Activated naive CD8-positive, alpha-beta T cell treated with anti-CD3 and anti-CD28 coated beads, Interleukin-2, amount 10 ng/mL, durations not matched to agents 7 days and 5 days (primary cell): Measurements from ENCODE around the gene RXRA. TPM values are rescaled to one million over a fixed set of nuclear protein-coding genes. Genes with fewer than 3 reads are reported as not detected.
"Not testable (repeated sequence)": the region's sequence is repeated elsewhere in the genome, so short reads cannot be mapped to it uniquely, and the experiment has no call there.

Source experiments
- ATAC-seq: fragments of 150-1000 bp; cut with Tn5 transposase; one replicate; pipeline ENCODE4 v1.10.0; 2021; ENCODE audit warnings: low read depth, moderate library complexity
- POLR2A ChIA-PET: fragments of 350-600 bp; sonication (Branson Sonifier 250); formaldehyde crosslinking; loops from one replicate; lab custom pipeline; 2021; ENCODE audit warnings: antibody characterized with exemption; lab: Charles Lee
- DNase-seq: peaks from one replicate; pipeline ENCODE4 v3.0.0; 2021
- H3K27ac Mint-ChIP-seq: one replicate; pipeline ENCODE4 v1.8.0; 2022; ENCODE audit warnings: mild to moderate bottlenecking, mixed read lengths
- H3K27me3 Mint-ChIP-seq: one replicate; pipeline ENCODE4 v1.8.0; 2022; ENCODE audit warnings: mild to moderate bottlenecking, moderate library complexity, mixed read lengths
- H3K36me3 Mint-ChIP-seq: one replicate; pipeline ENCODE4 v1.8.0; 2021; ENCODE audit warnings: mild to moderate bottlenecking, mixed read lengths
- H3K4me1 Mint-ChIP-seq: one replicate; pipeline ENCODE4 v1.8.0; 2021; ENCODE audit warnings: mixed read lengths
- H3K4me3 Mint-ChIP-seq: one replicate; pipeline ENCODE4 v1.8.0; 2022; ENCODE audit warnings: mild to moderate bottlenecking, moderate library complexity, mixed read lengths
- H3K9me3 Mint-ChIP-seq: one replicate; pipeline ENCODE4 v1.8.0; 2021; ENCODE audit warnings: mixed read lengths
- total RNA-seq, 2 experiments: library from RNA; stranded (reverse); gene quantifications; one replicate each; pipeline ENCODE4 v1.2.3, GENCODE V29; 2021

RXRA gene
- total RNA-seq, 2 experiments from 2014 or later, result 5.6 to 7.1 TPM

GRCh38 chr9:134307674-134308638 is 18.3 kb upstream of the RXRA start:
- Mint-ChIP-seq H3K27ac (no peak overlapping the region), H3K27me3 (peaks cover 14% of the 10 kb centered on the region), H3K4me3 (no peak overlapping the region), H3K9me3 (no peaks in the 10 kb centered on the region), H3K4me1 (no peaks in the 10 kb centered on the region), H3K36me3 (no peaks in the 10 kb centered on the region)
- POLR2A ChIA-PET, result no interaction called here
- DNase-seq (no peak), ATAC-seq (no peak)

DNA sequence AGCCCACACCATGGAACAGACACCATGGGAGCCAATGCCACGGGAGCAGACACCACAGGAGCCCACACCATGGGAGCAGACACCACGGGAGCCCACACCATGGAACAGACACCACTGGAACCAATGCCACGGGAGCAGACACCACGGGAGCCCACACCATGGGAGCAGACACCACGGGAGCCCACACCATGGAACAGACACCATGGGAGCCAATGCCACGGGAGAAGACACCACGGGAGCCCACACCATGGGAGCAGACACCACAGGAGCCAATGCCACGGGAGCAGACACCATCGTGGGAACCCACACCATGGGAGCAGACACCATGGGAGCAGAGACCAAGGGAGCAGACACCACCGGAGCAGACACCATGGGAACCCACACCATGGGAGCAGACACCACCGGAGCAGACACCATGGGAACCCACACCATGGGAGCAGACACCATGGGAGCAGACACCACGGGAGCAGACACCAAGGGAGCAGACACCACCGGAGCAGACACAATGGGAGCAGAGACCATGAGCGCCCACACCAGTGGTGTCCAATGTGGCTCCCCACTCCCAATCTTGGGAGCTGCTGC is 17.5 kb upstream of the RXRA start:
- ATAC-seq, H3K4me1 Mint-ChIP-seq, DNase-seq, H3K4me3 Mint-ChIP-seq, H3K27ac Mint-ChIP-seq, POLR2A ChIA-PET, H3K9me3 Mint-ChIP-seq, H3K36me3 Mint-ChIP-seq: not testable (repeated sequence)
- peaks cover 14% of the 10 kb centered on the region for H3K27me3 Mint-ChIP-seq

GRCh38 chr9:134313470-134313869 is 12.8 kb upstream of the RXRA start:
- no peak for DNase-seq
- Mint-ChIP-seq H3K4me1 (no peaks in the 10 kb centered on the region), H3K4me3 (no peak overlapping the region), H3K27me3 (peaks cover 12% of the 10 kb centered on the region), H3K36me3 (no peaks in the 10 kb centered on the region), H3K9me3 (no peaks in the 10 kb centered on the region), H3K27ac (no peak overlapping the region)
- POLR2A ChIA-PET, result no interaction called here
- no peak for ATAC-seq

DNA sequence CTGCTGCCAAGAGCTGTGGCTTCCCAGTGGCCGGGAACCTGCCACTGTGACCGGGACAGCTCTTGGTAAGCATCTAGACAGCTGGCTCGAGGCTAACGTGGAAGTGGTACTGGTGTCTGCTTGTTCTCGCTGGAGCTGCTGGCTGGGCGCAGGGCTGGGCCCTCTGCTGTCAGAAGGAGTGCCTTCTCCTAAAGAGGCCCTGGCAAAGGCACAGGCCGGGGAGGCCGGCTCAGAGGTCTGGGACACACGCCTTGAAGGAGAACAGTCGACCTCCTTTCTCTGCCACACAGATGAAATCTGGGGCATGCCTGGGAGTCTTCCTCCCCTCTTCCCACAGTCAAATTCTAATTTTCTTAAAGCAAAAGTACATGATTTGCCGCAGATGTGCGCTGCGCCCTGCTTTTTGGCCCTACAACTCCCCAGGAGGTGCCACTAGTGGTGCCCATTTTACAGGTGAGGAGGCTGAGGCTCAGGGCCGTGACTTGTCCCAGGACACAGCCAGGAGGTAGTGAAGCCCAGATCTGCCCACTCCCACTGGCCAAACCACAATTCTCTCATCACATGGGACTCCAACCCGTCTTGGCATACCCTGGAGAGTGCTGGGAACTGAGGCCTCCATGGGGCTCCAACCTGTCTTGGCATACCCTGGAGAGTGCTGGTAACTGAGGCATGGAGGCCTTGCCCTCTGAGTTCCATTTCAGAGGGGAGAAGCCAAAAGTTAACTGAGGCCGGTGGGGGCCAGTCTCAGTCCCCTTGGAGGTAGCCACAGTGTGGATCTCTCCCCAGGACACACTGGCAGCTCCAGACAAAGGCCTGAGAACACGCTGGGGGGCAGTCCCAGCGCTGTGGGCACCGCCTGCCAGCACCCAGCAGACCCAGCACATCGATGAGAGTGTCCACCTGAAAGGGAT is 12.0 kb upstream of the RXRA start:
- ATAC-seq, result no peak
- H3K9me3 Mint-ChIP-seq, result no peaks in the 10 kb centered on the region
- no peak for DNase-seq
- POLR2A ChIA-PET, result no interaction called here
- H3K27ac Mint-ChIP-seq, result no peak overlapping the region
- no peaks in the 10 kb centered on the region for H3K36me3 Mint-ChIP-seq
- H3K27me3 Mint-ChIP-seq, result peaks cover 12% of the 10 kb centered on the region
- no peaks in the 10 kb centered on the region for H3K4me1 Mint-ChIP-seq
- no peak overlapping the region for H3K4me3 Mint-ChIP-seq

DNA sequence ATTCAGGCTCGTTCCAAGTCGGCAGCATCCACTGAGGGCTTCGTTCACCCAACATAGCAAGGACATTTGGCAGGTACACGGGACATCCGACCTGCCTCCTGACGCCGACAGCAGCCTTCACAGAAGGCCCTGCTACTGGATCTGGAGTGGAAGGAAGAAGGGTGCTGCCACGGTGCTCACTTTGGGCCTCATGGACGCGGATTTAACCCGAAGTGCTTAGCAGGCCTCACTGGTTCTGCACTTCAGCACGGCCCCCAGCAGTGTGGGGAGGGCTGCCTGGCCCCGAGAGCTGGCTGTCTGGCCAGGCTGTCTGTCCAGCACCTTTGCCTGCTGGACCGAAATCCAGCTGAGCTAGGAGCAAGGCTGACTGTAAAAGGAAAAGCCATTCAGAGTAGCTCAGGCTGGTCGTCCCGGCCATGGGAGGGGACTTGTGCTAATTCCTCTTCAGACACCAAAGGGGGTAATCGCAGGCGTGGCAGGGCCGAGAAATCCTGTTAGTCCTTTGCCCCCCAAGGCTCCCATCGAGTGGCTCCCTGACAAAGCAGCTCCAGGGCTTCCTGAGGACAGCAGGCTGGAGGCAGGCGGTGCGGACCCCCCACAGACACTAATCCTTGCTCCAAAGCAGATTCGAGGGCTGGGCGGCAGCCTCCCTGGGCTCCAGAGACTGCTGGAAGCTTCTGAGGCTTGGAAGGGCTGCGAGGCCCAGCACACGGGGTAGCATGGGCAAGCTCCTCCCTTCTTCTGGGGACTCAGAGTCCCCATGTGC is 11.1 kb upstream of the RXRA start:
- Mint-ChIP-seq H3K36me3 (no peaks in the 10 kb centered on the region), H3K4me1 (no peaks in the 10 kb centered on the region), H3K27ac (no peak overlapping the region), H3K27me3 (peaks cover 8% of the 10 kb centered on the region), H3K4me3 (no peak overlapping the region), H3K9me3 (no peaks in the 10 kb centered on the region)
- POLR2A ChIA-PET, result no interaction called here
- DNase-seq (no peak), ATAC-seq (no peak)

GRCh38 chr9:134315716-134316448 is 10.4 kb upstream of the RXRA start:
- POLR2A ChIA-PET, result no interaction called here
- H3K4me3 Mint-ChIP-seq, result no peak overlapping the region

DNA sequence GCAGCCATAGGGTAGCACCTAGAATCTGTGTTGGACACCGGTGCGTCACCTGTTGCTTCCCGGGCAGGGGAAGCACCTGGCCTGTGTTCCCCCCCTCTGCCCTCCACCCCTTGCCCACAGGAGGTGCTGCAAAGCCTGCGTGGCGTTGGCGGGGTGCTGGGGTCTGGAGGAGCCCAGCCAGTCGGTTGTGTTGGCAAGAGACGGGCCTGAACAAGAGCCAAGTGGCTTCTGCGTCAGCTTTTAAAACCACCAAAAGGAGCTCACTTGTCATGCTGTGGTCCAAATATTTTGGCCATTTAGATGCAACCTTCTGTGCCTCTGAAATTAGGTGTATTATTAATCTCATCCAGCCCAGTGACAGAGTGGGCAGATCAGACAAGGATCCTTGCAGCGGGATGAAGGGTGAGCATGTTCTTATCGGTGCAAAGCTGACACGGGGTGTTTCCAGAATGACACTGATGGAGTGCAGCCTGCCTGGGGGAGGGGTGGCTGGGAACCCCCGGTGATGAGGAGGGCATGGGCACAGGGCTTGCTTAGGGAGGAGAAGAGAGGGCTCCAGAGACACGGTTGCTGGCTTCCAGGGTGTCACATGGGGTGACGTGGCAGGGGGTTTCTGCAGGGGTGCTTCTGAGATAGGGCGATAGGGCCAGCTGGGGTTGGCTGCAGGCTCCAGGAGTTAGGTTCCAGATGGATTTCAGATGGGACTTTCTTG is 9.7 kb upstream of the RXRA start:
- no peak overlapping the region for H3K27ac Mint-ChIP-seq
- no peaks in the 10 kb centered on the region for H3K4me1 Mint-ChIP-seq
- no peak for ATAC-seq

More at GRCh38 chr9:134315716-134316448, 10.4 kb upstream of the RXRA start:
- no peaks in the 10 kb centered on the region for H3K9me3 Mint-ChIP-seq
- no peaks in the 10 kb centered on the region for H3K36me3 Mint-ChIP-seq
- H3K27me3 Mint-ChIP-seq, result peaks cover 4% of the 10 kb centered on the region
- no peak overlapping the region for H3K27ac Mint-ChIP-seq
- DNase-seq, result no peak
- no peaks in the 10 kb centered on the region for H3K4me1 Mint-ChIP-seq
- no peak for ATAC-seq

DNA sequence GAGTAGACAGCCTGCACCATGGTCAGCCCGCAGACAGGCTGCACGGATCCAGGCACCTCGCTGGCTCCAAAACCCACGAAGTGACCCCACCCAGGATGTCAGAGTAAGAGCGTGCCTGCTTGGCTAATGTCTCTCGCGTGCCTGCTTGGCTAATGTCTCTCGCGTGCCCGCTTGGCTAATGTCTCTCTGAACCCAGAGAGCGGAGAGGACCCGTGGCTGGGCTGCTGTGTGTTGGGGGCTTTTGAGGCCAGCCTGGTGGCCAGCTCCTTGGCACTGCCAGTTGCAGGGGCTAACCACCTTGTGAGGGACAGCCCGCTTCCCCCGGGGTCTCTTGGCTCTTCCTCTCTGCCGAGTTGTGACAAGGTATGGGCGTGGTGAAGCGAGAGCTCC is 8.9 kb upstream of the RXRA start:
- no peak for DNase-seq
- ATAC-seq, result no peak
- H3K4me1 Mint-ChIP-seq, result no peaks in the 10 kb centered on the region
- H3K4me3 Mint-ChIP-seq, result no peak overlapping the region
- no peaks in the 10 kb centered on the region for H3K36me3 Mint-ChIP-seq
- H3K9me3 Mint-ChIP-seq, result no peaks in the 10 kb centered on the region
- peaks cover 3% of the 10 kb centered on the region for H3K27me3 Mint-ChIP-seq
- POLR2A ChIA-PET, result no interaction called here
- H3K27ac Mint-ChIP-seq, result no peak overlapping the region

More for the DNA sequence above, 9.7 kb upstream of the RXRA start:
- H3K9me3 Mint-ChIP-seq, result no peaks in the 10 kb centered on the region
- no peak for DNase-seq
- H3K27me3 Mint-ChIP-seq, result peaks cover 3% of the 10 kb centered on the region
- POLR2A ChIA-PET, result no interaction called here
- H3K36me3 Mint-ChIP-seq, result no peaks in the 10 kb centered on the region
- H3K4me3 Mint-ChIP-seq, result no peak overlapping the region

- Mint-ChIP-seq H3K4me1 (no peaks in the 10 kb centered on the region), H3K9me3 (no peaks in the 10 kb centered on the region), H3K4me3 (no peak overlapping the region), H3K27me3 (peaks cover 4% of the 10 kb centered on the region), H3K27ac (no peak overlapping the region), H3K36me3 (no peaks in the 10 kb centered on the region)
- POLR2A ChIA-PET, result no interaction called here
- DNase-seq (no peak), ATAC-seq (no peak)
Observed at GRCh38 chr9:134317790-134318414, 8.4 kb upstream of the RXRA start.

DNA sequence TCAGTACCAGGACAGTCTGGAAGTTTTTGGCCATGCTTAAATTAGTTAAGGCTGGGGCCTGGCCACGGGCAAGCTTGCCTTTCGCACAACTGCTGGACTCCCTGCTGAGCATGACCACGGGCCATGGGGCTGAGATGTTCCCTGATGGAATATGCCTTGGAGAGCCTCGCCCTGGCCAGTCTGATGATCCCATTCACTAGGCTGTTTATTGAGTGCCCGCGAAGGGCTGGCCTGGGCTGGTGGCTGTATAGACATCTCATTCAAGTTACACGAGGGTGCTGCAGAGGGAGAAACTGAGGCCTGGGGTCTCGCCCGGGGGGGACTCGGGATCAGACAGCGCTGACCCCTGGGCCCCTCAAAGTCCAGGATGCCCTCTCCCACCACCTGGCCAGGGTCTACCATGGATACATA is 7.8 kb upstream of the RXRA start:
- H3K27ac Mint-ChIP-seq, result no peak overlapping the region
- H3K9me3 Mint-ChIP-seq, result no peaks in the 10 kb centered on the region
- ATAC-seq (no peak), DNase-seq (no peak)
- peaks cover 8% of the 10 kb centered on the region for H3K27me3 Mint-ChIP-seq
- H3K36me3 Mint-ChIP-seq, result no peaks in the 10 kb centered on the region
- no peak overlapping the region for H3K4me3 Mint-ChIP-seq
- POLR2A ChIA-PET, result no interaction called here
- H3K4me1 Mint-ChIP-seq, result no peaks in the 10 kb centered on the region

DNA sequence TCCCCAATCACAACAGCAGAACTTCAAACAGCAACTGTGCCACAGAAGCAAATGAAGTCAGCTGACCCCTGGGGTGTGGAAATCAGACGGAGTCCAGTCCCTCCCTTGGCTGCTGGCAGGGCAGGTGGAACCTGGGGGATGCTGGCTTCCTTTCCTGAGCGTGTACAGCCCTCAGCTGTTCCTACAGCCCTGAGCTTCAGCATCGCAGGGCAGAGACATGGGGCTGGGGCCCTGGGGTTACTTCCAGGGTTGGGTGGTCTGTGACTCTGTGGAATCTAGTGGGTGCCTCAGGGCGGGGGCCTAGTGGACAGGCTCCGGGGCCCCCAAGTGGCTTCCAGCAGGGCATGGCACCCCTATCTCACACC is 7.3 kb upstream of the RXRA start:
- ATAC-seq (no peak), DNase-seq (no peak)
- POLR2A ChIA-PET, result no interaction called here
- no peaks in the 10 kb centered on the region for H3K4me1 Mint-ChIP-seq
- H3K27me3 Mint-ChIP-seq, result peaks cover 12% of the 10 kb centered on the region
- no peaks in the 10 kb centered on the region for H3K9me3 Mint-ChIP-seq
- no peak overlapping the region for H3K4me3 Mint-ChIP-seq
- H3K27ac Mint-ChIP-seq, result no peak overlapping the region
- no peaks in the 10 kb centered on the region for H3K36me3 Mint-ChIP-seq
